ENCODE data around the gene PDE6G.

GRCh38 chr17:81608082-81608481, 48.3 kb downstream of the PDE6G start:
- no peak for TF ChIP-seq CTCF (IDR thresholded peaks at IDR 0.05)
- TF ChIP-seq POLR2AphosphoS5 (IDR thresholded peaks at IDR 0.05) = no peak
- TF ChIP-seq POLR2A (IDR thresholded peaks at IDR 0.05) = no peak
- no peak for TF ChIP-seq EP300 (IDR thresholded peaks at IDR 0.05)
